Karpas-422 (cell line): ENCODE measurements around the gene NUP210L. TPM values are rescaled to one million over a fixed set of nuclear protein-coding genes. Genes with fewer than 3 reads are reported as not detected.
"Not testable (repeated sequence)": the region's sequence is repeated elsewhere in the genome, so short reads cannot be mapped to it uniquely, and the experiment has no call there.

Source experiments
- DNase-seq: peaks from one replicate; pipeline ENCODE4 v3.0.0-alpha.2; 2015
- H2AFZ ChIP-seq: fragments of 200-600 bp; sonication (generic); 2 replicates; pipeline ENCODE4 v1.6.1; 2014; ENCODE audit warnings: antibody characterized with exemption, low read length, mixed read lengths
- H3K27ac ChIP-seq: fragments of 200-600 bp; sonication (generic); 2 replicates; pipeline ENCODE4 v1.5.1; 2014; ENCODE audit warnings: mild to moderate bottlenecking, low read length, moderate library complexity
- H3K27me3 ChIP-seq: fragments of 200-600 bp; sonication (generic); 2 replicates; pipeline ENCODE4 v1.6.1; 2014; ENCODE audit warnings: low read length, mixed read lengths
- H3K36me3 ChIP-seq: fragments of 200-600 bp; sonication (generic); 2 replicates; pipeline ENCODE4 v1.6.1; 2014; ENCODE audit warnings: low read length, mixed read lengths; ENCODE audit not compliant: insufficient read depth
- H3K4me1 ChIP-seq: fragments of 200-600 bp; sonication (generic); 2 replicates; pipeline ENCODE4 v1.6.1; 2014; ENCODE audit warnings: mild to moderate bottlenecking, low read length, mixed read lengths
- H3K4me2 ChIP-seq: fragments of 200-600 bp; sonication (generic); 2 replicates; pipeline ENCODE4 v1.6.1; 2014; ENCODE audit warnings: low read length, low read depth, mild to moderate bottlenecking; ENCODE audit not compliant: poor library complexity, severe bottlenecking
- H3K4me3 ChIP-seq: fragments of 200-600 bp; sonication (generic); 2 replicates; pipeline ENCODE4 v1.5.1; 2014; ENCODE audit warnings: mild to moderate bottlenecking, antibody characterized with exemption, low read length, mixed read lengths
- H3K79me2 ChIP-seq: fragments of 200-600 bp; sonication (generic); 2 replicates; pipeline ENCODE4 v1.6.1; 2014; ENCODE audit warnings: mild to moderate bottlenecking, low read length, mixed read lengths
- H3K9ac ChIP-seq: fragments of 200-600 bp; sonication (generic); 2 replicates; pipeline ENCODE4 v1.6.0; 2014; ENCODE audit warnings: low read length
- H3K9me2 ChIP-seq: fragments of 200-600 bp; sonication (generic), shearing (Covaris generic); replicated peaks from 2 replicates; pipeline ENCODE4 v1.6.0; 2014; ENCODE audit warnings: mild to moderate bottlenecking, low read length, moderate library complexity; ENCODE audit not compliant: insufficient read depth
- H3K9me3 ChIP-seq: fragments of 300-700, 200-600 bp; sonication (generic); 2 replicates; pipeline ENCODE4 v1.6.1; 2014; ENCODE audit warnings: low read length, mixed read lengths
- H4K20me1 ChIP-seq: fragments of 200-600 bp; sonication (generic); 2 replicates; pipeline ENCODE4 v1.6.1; 2014; ENCODE audit warnings: mild to moderate bottlenecking, antibody characterized with exemption, low read length, low read depth; ENCODE audit not compliant: insufficient read depth
- total RNA-seq: library from RNA; depleted of rRNA; stranded (reverse); fragments of >200 nt; shearing (Covaris generic); gene quantifications from 2 replicates; pipeline ENCODE4 v1.2.3, GENCODE V29; 2014; ENCODE audit warnings: low replicate concordance

NUP210L gene
- total RNA-seq, 1 experiment from 2014 or later = not detected

GRCh38 chr1:154083057-154083456, 71.8 kb downstream of the NUP210L start:
- not testable (repeated sequence) for H3K4me3 ChIP-seq, H4K20me1 ChIP-seq, H3K9me3 ChIP-seq, H3K9ac ChIP-seq, DNase-seq, H3K4me1 ChIP-seq, H3K9me2 ChIP-seq, H3K36me3 ChIP-seq, H3K4me2 ChIP-seq, H3K79me2 ChIP-seq, H2AFZ ChIP-seq, H3K27ac ChIP-seq, H3K27me3 ChIP-seq

DNA sequence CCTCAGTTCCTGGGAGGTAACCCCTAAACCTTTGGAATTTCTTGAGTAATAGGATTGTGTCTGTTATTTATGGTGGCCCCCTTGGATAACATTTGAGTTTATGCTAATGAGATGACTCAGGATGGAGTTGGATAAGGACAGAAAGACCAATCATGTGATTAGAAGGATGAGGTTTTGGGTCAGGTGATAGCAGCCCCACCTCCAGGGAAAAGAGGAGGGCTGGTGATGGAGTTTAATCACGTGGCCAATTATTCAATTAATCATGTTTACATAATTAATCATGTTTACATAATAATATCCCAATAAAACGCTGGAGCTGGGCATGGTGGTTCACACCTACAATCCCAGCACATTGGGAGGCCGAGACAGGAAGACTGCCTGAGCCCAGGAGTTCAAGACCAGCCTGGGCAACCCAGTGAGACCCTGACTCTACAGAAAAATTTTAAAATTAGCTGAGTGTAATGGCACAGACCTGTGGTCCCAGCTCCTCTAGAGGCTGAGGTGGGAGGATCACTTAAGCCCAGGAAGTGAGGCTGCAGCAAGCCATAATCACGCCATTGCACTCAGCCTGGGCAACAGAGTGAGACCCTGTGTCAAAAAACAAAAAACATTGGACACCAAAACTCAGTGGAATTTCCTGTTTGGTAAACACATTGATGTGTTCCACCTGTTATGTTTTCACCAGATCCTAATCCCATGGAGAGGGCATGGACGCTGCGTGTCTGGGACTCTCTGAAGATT, 73.3 kb downstream of the NUP210L start:
- Histone ChIP-seq H3K4me2 (no peak overlapping the region), H3K27me3 (no peaks in the 10 kb centered on the region), H2AFZ (no peak overlapping the region), H3K4me1 (no peaks in the 10 kb centered on the region), H3K36me3 (no peaks in the 10 kb centered on the region), H3K9ac (no peak overlapping the region), H3K79me2 (no peaks in the 10 kb centered on the region), H3K9me2 (no peaks in the 10 kb centered on the region), H3K4me3 (no peak overlapping the region), H4K20me1 (no peaks in the 10 kb centered on the region), H3K27ac (no peak overlapping the region), H3K9me3 (peaks cover 8% of the 10 kb centered on the region; the same call in 1 of the 2 replicates)
- no peak for DNase-seq

GRCh38 chr1:154076413-154076812, 78.5 kb downstream of the NUP210L start:
- no peak overlapping the region for H3K9ac ChIP-seq
- no peak overlapping the region for H3K27ac ChIP-seq
- H3K36me3 ChIP-seq = no peaks in the 10 kb centered on the region
- H3K9me2 ChIP-seq = no peaks in the 10 kb centered on the region
- H3K79me2 ChIP-seq = no peaks in the 10 kb centered on the region
- H3K9me3 ChIP-seq = peaks cover 7% of the 10 kb centered on the region; the same call in 1 of the 2 replicates
- no peaks in the 10 kb centered on the region for H3K27me3 ChIP-seq
- H3K4me1 ChIP-seq = no peaks in the 10 kb centered on the region
- H4K20me1 ChIP-seq = no peaks in the 10 kb centered on the region
- DNase-seq = no peak
- no peak overlapping the region for H2AFZ ChIP-seq
- H3K4me3 ChIP-seq = no peak overlapping the region
- H3K4me2 ChIP-seq = no peak overlapping the region

DNA sequence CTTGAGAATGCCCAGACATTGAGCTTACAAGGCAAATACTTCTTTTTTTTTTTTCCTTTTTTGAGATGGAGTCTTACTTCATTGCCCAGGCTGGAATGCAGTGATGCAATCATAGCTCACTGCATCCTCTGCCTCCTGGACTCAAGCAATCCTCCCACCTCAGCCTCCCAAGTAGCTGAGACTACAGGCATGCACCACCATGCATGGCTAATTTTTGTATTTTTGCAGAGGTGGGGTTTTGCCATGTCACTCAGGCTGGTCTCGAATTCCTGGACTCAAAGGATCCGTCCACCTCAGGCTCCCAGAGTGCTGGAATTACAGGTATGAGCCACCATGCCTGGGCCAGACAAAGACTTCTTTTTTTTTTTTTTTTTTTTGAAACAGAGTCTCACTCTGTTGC, 79.1 kb downstream of the NUP210L start:
- no peaks in the 10 kb centered on the region for H3K79me2 ChIP-seq
- peaks cover 7% of the 10 kb centered on the region; the same call in 1 of the 2 replicates for H3K9me3 ChIP-seq
- H3K4me1 ChIP-seq = no peaks in the 10 kb centered on the region
- H4K20me1 ChIP-seq = no peaks in the 10 kb centered on the region
- DNase-seq = no peak
- no peaks in the 10 kb centered on the region for H3K36me3 ChIP-seq
- no peak overlapping the region for H3K27ac ChIP-seq
- H3K27me3 ChIP-seq = no peaks in the 10 kb centered on the region
- H3K4me3 ChIP-seq = no peak overlapping the region
- no peak overlapping the region for H3K9ac ChIP-seq
- H2AFZ ChIP-seq = no peak overlapping the region
- no peaks in the 10 kb centered on the region for H3K9me2 ChIP-seq
- no peak overlapping the region for H3K4me2 ChIP-seq

DNA sequence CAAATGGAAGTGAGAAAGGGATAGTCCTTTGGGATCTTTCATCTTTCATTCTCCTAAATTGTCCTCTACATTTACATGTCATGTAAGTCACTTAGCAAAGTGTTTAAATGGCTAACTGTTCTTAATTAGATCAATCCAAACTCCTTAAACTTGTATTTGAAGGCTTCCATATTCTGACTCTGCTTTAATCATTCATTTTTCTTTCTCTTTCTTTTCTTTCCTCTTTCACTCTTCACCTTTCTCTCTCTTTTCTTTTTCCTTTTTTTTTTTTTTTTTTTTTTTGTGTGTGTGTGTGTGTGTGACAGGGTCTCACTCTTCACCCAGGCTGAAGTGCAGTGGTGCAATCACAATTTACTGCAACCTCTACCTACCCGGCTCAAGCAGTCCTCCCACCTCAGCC, 92.6 kb downstream of the NUP210L start:
- Histone ChIP-seq H3K4me2 (no peak overlapping the region), H3K27ac (no peak overlapping the region), H3K4me1 (no peaks in the 10 kb centered on the region), H3K9ac (no peak overlapping the region), H3K27me3 (no peaks in the 10 kb centered on the region), H3K9me3 (no peaks in the 10 kb centered on the region), H3K4me3 (no peak overlapping the region), H3K9me2 (no peaks in the 10 kb centered on the region), H3K79me2 (no peaks in the 10 kb centered on the region), H4K20me1 (no peaks in the 10 kb centered on the region), H3K36me3 (no peaks in the 10 kb centered on the region), H2AFZ (no peak overlapping the region)
- no peak for DNase-seq

DNA sequence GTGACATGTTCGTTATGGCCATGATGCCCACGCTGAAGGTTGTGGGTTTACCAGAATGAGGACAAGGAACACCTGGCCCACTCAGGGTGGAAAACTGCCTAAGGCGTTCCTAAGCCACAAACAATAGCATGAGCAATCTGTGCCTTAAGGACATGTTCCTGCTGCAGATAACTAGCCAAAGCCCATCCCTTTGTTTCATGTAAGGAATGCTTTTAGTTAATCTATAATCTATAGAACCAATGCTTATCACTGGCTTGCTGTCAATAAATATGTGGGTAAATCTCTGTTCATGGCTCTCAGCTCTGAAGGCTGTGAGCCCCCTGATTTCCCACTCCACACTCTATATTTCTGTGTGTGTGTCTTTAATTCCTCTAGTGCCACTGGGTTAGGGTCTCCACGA, 107.4 kb downstream of the NUP210L start:
- not testable (repeated sequence) for H3K4me1 ChIP-seq, H3K4me2 ChIP-seq, H3K27me3 ChIP-seq, H2AFZ ChIP-seq, H3K4me3 ChIP-seq, H3K9ac ChIP-seq, H3K36me3 ChIP-seq, H3K79me2 ChIP-seq, H4K20me1 ChIP-seq, H3K9me2 ChIP-seq, H3K27ac ChIP-seq, H3K9me3 ChIP-seq, DNase-seq

- not testable (repeated sequence) for H3K9me3 ChIP-seq, H3K79me2 ChIP-seq, H3K9ac ChIP-seq, H2AFZ ChIP-seq, H3K27ac ChIP-seq, H3K36me3 ChIP-seq, H3K4me1 ChIP-seq, H3K27me3 ChIP-seq, H3K9me2 ChIP-seq, DNase-seq, H4K20me1 ChIP-seq, H3K4me2 ChIP-seq, H3K4me3 ChIP-seq
These were observed 121.2 kb downstream of the NUP210L start for GRCh38 chr1:154033697-154034096.

GRCh38 chr1:154019940-154020339, 134.9 kb downstream of the NUP210L start:
- no peaks in the 10 kb centered on the region for H4K20me1 ChIP-seq
- no peak overlapping the region for H2AFZ ChIP-seq
- no peak overlapping the region for H3K9ac ChIP-seq
- no peak overlapping the region for H3K4me2 ChIP-seq
- DNase-seq = no peak
- H3K9me2 ChIP-seq = no peaks in the 10 kb centered on the region
- no peak overlapping the region for H3K4me3 ChIP-seq
- no peaks in the 10 kb centered on the region for H3K79me2 ChIP-seq
- H3K36me3 ChIP-seq = no peaks in the 10 kb centered on the region
- no peaks in the 10 kb centered on the region for H3K4me1 ChIP-seq
- H3K9me3 ChIP-seq = no peaks in the 10 kb centered on the region
- H3K27ac ChIP-seq = no peak overlapping the region
- H3K27me3 ChIP-seq = no peaks in the 10 kb centered on the region
